Mucosa of descending colon (tissue), 3 donors: ENCODE results near the gene COMMD1. TPM values are rescaled to one million over a fixed set of nuclear protein-coding genes. Genes with fewer than 3 reads are reported as not detected.

ENCODE experiments used
- ATAC-seq: fragments of 200-7000 bp; cut with Tn5 transposase; one replicate; pipeline ENCODE4 v1.9.1; 2020; ENCODE audit warnings: mild to moderate bottlenecking, moderate library complexity
- DNase-seq, 3 donors: peaks; one replicate each; pipeline ENCODE4 v3.0.0-alpha.2; 2020
- H3K36me3 ChIP-seq: fragments of 200-600 bp; one replicate; pipeline ENCODE4 v1.8.0; 2021; ENCODE audit warnings: low read depth, mild to moderate bottlenecking
- H3K4me1 ChIP-seq: fragments of 200-600 bp; one replicate; pipeline ENCODE4 v1.8.0; 2021; ENCODE audit warnings: low read depth, mild to moderate bottlenecking
- H3K4me3 ChIP-seq: fragments of 200-600 bp; one replicate; pipeline ENCODE4 v1.8.0; 2021; ENCODE audit warnings: mild to moderate bottlenecking
- H3K9me3 ChIP-seq: fragments of 200-600 bp; one replicate; pipeline ENCODE4 v1.8.0; 2021; ENCODE audit warnings: mild to moderate bottlenecking
- intact Hi-C, 2 donors: fragments of 100-400 bp; cut with DNase I in 1 of 2; cut with micrococcal nuclease in 1 of 2; formaldehyde crosslinking; loops; one replicate each; pipeline versions ENCODE4 v1.11.0 to v1.11.1; 2022; cut with DNase I, micrococcal nuclease
- total RNA-seq, 3 donors: library from RNA; stranded (reverse); fragmentation: NEBNext Ultra II Directional in 2 of 3; extraction: Animal tissue kit (Norgen Biotek cat#: 25700) in 2 of 3; gene quantifications; one replicate each; pipeline versions ENCODE4 v1.2.1 to v1.2.4, GENCODE V29; 2021 to 2023
- TF ChIP-seq, protein P1 (sequence below): fragments of 200-600 bp; IDR thresholded peaks from one replicate; pipeline ENCODE4 v1.8.0; 2022; ENCODE audit warnings: antibody characterized with exemption, mild to moderate bottlenecking
- donor health status: DM: no; HTN: no; CAD: no; lungs with moderate emphysema.
- donor health status: DM: no; HTN: no; CAD: no.
- donor health status: DM: no; HTN: yes; CAD: no.

COMMD1 gene
- total RNA-seq, 3 donors from 2014 or later = 21.5 to 33.5 (median 24.8) TPM

- Histone ChIP-seq H3K9me3 (no peaks in the 10 kb centered on the region), H3K4me1 (no peaks in the 10 kb centered on the region), H3K36me3 (no peaks in the 10 kb centered on the region), H3K4me3 (no peak overlapping the region)
- peak; percentile 68 for ATAC-seq
- TF ChIP-seq, protein P1, sequence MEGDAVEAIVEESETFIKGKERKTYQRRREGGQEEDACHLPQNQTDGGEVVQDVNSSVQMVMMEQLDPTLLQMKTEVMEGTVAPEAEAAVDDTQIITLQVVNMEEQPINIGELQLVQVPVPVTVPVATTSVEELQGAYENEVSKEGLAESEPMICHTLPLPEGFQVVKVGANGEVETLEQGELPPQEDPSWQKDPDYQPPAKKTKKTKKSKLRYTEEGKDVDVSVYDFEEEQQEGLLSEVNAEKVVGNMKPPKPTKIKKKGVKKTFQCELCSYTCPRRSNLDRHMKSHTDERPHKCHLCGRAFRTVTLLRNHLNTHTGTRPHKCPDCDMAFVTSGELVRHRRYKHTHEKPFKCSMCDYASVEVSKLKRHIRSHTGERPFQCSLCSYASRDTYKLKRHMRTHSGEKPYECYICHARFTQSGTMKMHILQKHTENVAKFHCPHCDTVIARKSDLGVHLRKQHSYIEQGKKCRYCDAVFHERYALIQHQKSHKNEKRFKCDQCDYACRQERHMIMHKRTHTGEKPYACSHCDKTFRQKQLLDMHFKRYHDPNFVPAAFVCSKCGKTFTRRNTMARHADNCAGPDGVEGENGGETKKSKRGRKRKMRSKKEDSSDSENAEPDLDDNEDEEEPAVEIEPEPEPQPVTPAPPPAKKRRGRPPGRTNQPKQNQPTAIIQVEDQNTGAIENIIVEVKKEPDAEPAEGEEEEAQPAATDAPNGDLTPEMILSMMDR = peak; percentile 19
- intact Hi-C loops = loop anchor here (5.0 to 10.0 kb wide), 2 partner anchors 419 to 421 kb away; no protein-coding TSS in a partner anchor
- peak in 1 of 3 donors; percentile 67 for DNase-seq
Observed at GRCh38 chr2:61993422-61994024, 88.0 kb downstream of the COMMD1 start.

- intact Hi-C loops = loop anchor here (5.0 to 10.0 kb wide), 2 partner anchors 418 to 420 kb away; no protein-coding TSS in a partner anchor
- H3K36me3 ChIP-seq = no peaks in the 10 kb centered on the region
- H3K4me1 ChIP-seq = no peaks in the 10 kb centered on the region
- H3K4me3 ChIP-seq = no peak overlapping the region
- no peaks in the 10 kb centered on the region for H3K9me3 ChIP-seq
- no peak for DNase-seq
- ATAC-seq = no peak
- TF ChIP-seq, protein P1 = no peak
Observed at GRCh38 chr2:61994531-61994930, 89.1 kb downstream of the COMMD1 start.

- Histone ChIP-seq H3K36me3 (no peaks in the 10 kb centered on the region), H3K4me3 (no peak overlapping the region), H3K4me1 (no peaks in the 10 kb centered on the region), H3K9me3 (no peaks in the 10 kb centered on the region)
- no peak for ATAC-seq
- TF ChIP-seq, protein P1 = no peak
- no peak for DNase-seq
- intact Hi-C loops = loop anchor here in 1 of 2 donors (10.0 kb wide), 1 partner anchor 420 kb away; no protein-coding TSS in a partner anchor
Observed at GRCh38 chr2:61995065-61995464, 89.6 kb downstream of the COMMD1 start.

DNA sequence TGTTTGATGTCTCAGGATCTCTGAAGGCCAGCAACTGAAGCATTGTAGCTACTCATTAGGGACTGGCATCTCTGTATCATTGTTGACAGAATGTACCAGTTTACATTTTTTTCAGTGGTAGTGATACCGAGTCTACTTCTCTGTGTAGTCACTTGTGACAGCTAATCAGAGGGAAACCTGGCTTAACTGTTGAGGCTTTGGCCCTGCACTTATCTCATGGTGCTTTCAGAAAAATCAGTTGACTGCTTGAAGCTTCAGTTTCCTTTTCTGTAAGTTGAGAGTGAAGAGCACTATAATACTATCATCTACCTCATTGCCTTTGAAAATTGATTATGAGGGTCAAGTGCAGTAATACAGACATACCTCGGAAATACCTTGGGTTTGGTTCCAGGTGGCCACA is 90.0 kb downstream of the COMMD1 start:
- H3K36me3 ChIP-seq = no peaks in the 10 kb centered on the region
- H3K4me3 ChIP-seq = no peak overlapping the region
- DNase-seq = no peak
- TF ChIP-seq, protein P1 = no peak
- no peaks in the 10 kb centered on the region for H3K4me1 ChIP-seq
- intact Hi-C loops = loop anchor here in 1 of 2 donors (10.0 kb wide), 1 partner anchor 419 kb away; no protein-coding TSS in a partner anchor
- no peaks in the 10 kb centered on the region for H3K9me3 ChIP-seq
- ATAC-seq = no peak

- TF ChIP-seq, protein P1 = no peak
- H3K36me3 ChIP-seq = no peaks in the 10 kb centered on the region
- DNase-seq (no peak), ATAC-seq (no peak)
- H3K4me1 ChIP-seq = no peaks in the 10 kb centered on the region
- H3K9me3 ChIP-seq = no peaks in the 10 kb centered on the region
- intact Hi-C loops = loop anchor here in 1 of 2 donors (10.0 kb wide), 1 partner anchor 416 kb away; no protein-coding TSS in a partner anchor
- H3K4me3 ChIP-seq = no peak overlapping the region
Observed at GRCh38 chr2:61998426-61998825, 93.0 kb downstream of the COMMD1 start.
